Mucosa of stomach (tissue), 1 donor: ENCODE results near the gene ZGPAT.
"Not testable (repeated sequence)": the region's sequence is repeated elsewhere in the genome, so short reads cannot be mapped to it uniquely, and the experiment has no call there.

Experiments
- H3K27me3 ChIP-seq: one replicate; pipeline ENCODE4 v1.7.0; 2013; ENCODE audit warnings: mild to moderate bottlenecking, low read length; ENCODE audit not compliant: control insufficient read depth, insufficient read depth
- H3K36me3 ChIP-seq: one replicate; pipeline ENCODE4 v1.7.0; 2013; ENCODE audit warnings: low read length; ENCODE audit not compliant: control insufficient read depth, insufficient read depth
- H3K4me1 ChIP-seq: one replicate; pipeline ENCODE4 v1.7.0; 2013; ENCODE audit warnings: mild to moderate bottlenecking, low read length; ENCODE audit not compliant: control insufficient read depth, insufficient read depth
- H3K4me3 ChIP-seq: one replicate; pipeline ENCODE4 v1.7.0; 2013; ENCODE audit warnings: low read length
- H3K9ac ChIP-seq: one replicate; pipeline ENCODE4 v1.7.0; 2013; ENCODE audit warnings: mild to moderate bottlenecking, low read length, moderate library complexity
- H3K9me3 ChIP-seq: one replicate; pipeline ENCODE4 v1.7.0; 2013; ENCODE audit warnings: mild to moderate bottlenecking, low read length, moderate library complexity; ENCODE audit not compliant: control insufficient read depth
- donor health status: Pancreatic carcinoma.

Gene ZGPAT, protein sequence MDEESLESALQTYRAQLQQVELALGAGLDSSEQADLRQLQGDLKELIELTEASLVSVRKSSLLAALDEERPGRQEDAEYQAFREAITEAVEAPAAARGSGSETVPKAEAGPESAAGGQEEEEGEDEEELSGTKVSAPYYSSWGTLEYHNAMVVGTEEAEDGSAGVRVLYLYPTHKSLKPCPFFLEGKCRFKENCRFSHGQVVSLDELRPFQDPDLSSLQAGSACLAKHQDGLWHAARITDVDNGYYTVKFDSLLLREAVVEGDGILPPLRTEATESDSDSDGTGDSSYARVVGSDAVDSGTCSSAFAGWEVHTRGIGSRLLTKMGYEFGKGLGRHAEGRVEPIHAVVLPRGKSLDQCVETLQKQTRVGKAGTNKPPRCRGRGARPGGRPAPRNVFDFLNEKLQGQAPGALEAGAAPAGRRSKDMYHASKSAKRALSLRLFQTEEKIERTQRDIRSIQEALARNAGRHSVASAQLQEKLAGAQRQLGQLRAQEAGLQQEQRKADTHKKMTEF

DNA sequence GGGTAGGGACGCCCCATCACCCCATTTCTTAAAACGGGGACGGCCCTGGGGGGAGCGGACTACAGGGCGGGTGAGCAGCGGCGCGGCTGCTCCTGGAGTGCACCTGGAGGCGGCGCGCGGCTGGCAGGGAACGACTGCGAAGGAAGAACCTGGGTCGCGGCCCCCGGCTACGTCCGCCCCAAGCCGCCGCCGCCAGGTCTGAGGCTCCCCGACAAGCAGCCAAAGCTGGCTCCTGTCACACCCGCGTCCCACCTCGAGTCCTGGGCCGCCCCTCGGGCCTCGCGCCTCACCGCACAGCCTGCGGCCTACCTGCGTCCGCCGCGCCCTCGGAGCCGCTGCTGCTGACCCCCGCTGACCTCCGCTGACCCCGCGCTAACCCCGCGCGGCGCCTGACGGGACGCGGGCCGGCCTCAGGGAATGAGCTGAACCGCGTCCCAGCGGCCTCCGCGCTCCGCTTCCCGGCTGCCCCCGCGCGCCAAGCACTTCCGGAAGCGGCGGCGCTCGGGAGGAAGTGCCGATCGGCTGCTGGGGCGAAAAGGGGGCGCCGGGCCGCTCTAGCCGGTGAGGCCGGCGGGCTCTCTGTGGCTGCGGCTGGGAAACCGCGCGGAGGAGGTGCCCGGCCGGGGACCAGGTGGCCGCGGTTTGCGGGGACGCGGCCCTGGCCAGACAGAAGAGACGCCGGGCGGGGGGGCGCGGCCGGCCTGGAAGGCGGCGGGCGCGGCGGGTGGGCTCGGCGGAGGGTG lies at the start of gene ZGPAT, which contains the start of gene ARFRP1:
Gene ZGPAT, plus strand, starts transcription at position 482 of the 743 bp plus-strand sequence. CDS start 542 bp downstream, outside the sequence.
Gene ARFRP1, minus strand, starts transcription at position 419 of the 743 bp plus-strand sequence. CDS start 885 bp downstream, outside the sequence.
- Histone ChIP-seq H3K27me3 (no peaks in the 10 kb centered on the region), H3K36me3 (peaks cover 6% of the 10 kb centered on the region), H3K4me3 (peak within 1 kb of the TSS; percentile 71), H3K9me3 (no peaks in the 10 kb centered on the region), H3K9ac (peak within 1 kb of the TSS; percentile 80), H3K4me1 (peaks cover 16% of the 10 kb centered on the region)

- no peaks in the 10 kb centered on the region for H3K36me3 ChIP-seq
- H3K9me3 ChIP-seq: no peaks in the 10 kb centered on the region
- H3K4me1 ChIP-seq: peaks cover 17% of the 10 kb centered on the region
- peak overlapping the region; percentile 73 for H3K9ac ChIP-seq
- peak overlapping the region; percentile 57 for H3K4me3 ChIP-seq
- H3K27me3 ChIP-seq: peaks cover 11% of the 10 kb centered on the region
These were observed 49.1 kb upstream of the ZGPAT start for GRCh38 chr20:63658749-63659187.

- peak overlapping the region; percentile 57 for H3K4me3 ChIP-seq
- H3K9me3 ChIP-seq: no peaks in the 10 kb centered on the region
- peaks cover 17% of the 10 kb centered on the region for H3K4me1 ChIP-seq
- H3K36me3 ChIP-seq: no peaks in the 10 kb centered on the region
- peaks cover 7% of the 10 kb centered on the region for H3K27me3 ChIP-seq
- H3K9ac ChIP-seq: peak overlapping the region; percentile 73
These were observed 48.5 kb upstream of the ZGPAT start for GRCh38 chr20:63659370-63659769.

DNA sequence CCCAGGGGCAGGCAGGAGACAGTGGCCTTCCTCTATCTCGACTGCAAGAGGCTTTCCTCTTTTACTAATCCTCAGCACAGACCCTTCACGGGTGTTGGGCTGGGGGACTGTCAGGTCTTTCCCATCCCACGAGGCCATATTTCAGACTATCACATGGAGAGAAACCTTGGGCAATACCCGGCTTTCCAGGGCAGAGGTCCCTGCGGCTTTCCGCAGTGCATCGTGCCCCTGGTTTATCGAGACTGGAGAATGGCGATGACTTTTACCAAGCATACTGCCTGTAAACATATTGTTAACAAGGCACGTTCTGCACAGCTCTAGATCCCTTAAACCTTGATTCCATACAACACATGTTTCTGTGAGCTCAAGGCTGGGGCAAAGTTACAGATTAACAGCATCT lies 47.7 kb upstream of the ZGPAT start:
- not testable (repeated sequence) for H3K4me3 ChIP-seq, H3K36me3 ChIP-seq, H3K9me3 ChIP-seq, H3K27me3 ChIP-seq, H3K9ac ChIP-seq
- peaks cover 17% of the 10 kb centered on the region for H3K4me1 ChIP-seq

DNA sequence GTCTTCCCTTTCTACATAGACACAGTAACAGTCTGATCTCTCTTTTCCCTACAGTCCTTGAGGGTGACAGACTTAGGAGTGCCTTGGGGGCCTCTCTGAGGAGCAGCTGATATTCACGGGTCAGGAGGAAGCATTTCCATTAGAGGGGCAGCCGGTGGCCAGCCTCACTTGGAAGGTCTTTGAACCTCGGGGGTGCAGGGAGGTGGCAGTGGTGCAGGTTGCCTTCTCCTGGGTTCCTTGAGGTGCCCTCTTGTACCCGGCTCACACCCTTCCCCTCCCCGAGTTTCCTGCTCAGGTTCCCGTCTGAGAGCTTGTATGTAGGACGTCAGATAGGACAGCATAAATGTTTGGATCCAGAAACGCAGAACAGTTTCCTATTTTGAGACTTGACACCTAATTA lies 47.2 kb upstream of the ZGPAT start:
- H3K36me3 ChIP-seq: peaks cover 5% of the 10 kb centered on the region
- H3K4me1 ChIP-seq: peaks cover 17% of the 10 kb centered on the region
- H3K9me3 ChIP-seq: no peaks in the 10 kb centered on the region
- no peak overlapping the region for H3K9ac ChIP-seq
- H3K4me3 ChIP-seq: no peak overlapping the region
- no peaks in the 10 kb centered on the region for H3K27me3 ChIP-seq

GRCh38 chr20:63661108-63661507 lies 46.7 kb upstream of the ZGPAT start:
- Histone ChIP-seq H3K4me3 (no peak overlapping the region), H3K9ac (no peak overlapping the region), H3K27me3 (no peaks in the 10 kb centered on the region), H3K9me3 (no peaks in the 10 kb centered on the region), H3K4me1 (peaks cover 17% of the 10 kb centered on the region), H3K36me3 (peaks cover 5% of the 10 kb centered on the region)

- peaks cover 5% of the 10 kb centered on the region for H3K36me3 ChIP-seq
- no peaks in the 10 kb centered on the region for H3K9me3 ChIP-seq
- no peak overlapping the region for H3K9ac ChIP-seq
- H3K27me3 ChIP-seq: no peaks in the 10 kb centered on the region
- peaks cover 17% of the 10 kb centered on the region for H3K4me1 ChIP-seq
- H3K4me3 ChIP-seq: no peak overlapping the region
These were observed 45.7 kb upstream of the ZGPAT start for GRCh38 chr20:63661959-63662812.

- Histone ChIP-seq H3K36me3 (peaks cover 5% of the 10 kb centered on the region), H3K4me3 (no peak overlapping the region), H3K4me1 (peaks cover 10% of the 10 kb centered on the region), H3K27me3 (no peaks in the 10 kb centered on the region), H3K9ac (no peak overlapping the region), H3K9me3 (no peaks in the 10 kb centered on the region)
These were observed 45.0 kb upstream of the ZGPAT start for GRCh38 chr20:63662813-63663189.

- H3K27me3 ChIP-seq: no peaks in the 10 kb centered on the region
- H3K36me3 ChIP-seq: peaks cover 5% of the 10 kb centered on the region
- peaks cover 8% of the 10 kb centered on the region for H3K4me1 ChIP-seq
- H3K4me3 ChIP-seq: no peak overlapping the region
- H3K9ac ChIP-seq: no peak overlapping the region
- H3K9me3 ChIP-seq: no peaks in the 10 kb centered on the region
These were observed 44.3 kb upstream of the ZGPAT start for GRCh38 chr20:63663332-63664066.

GRCh38 chr20:63664143-63664851 lies 43.5 kb upstream of the ZGPAT start:
- H3K4me3 ChIP-seq: no peak overlapping the region
- H3K36me3 ChIP-seq: peaks cover 5% of the 10 kb centered on the region
- no peaks in the 10 kb centered on the region for H3K27me3 ChIP-seq
- H3K4me1 ChIP-seq: peaks cover 3% of the 10 kb centered on the region
- H3K9me3 ChIP-seq: no peaks in the 10 kb centered on the region
- H3K9ac ChIP-seq: no peak overlapping the region
